ENCODE data around the gene PIM2.

Gene PIM2

DNA sequence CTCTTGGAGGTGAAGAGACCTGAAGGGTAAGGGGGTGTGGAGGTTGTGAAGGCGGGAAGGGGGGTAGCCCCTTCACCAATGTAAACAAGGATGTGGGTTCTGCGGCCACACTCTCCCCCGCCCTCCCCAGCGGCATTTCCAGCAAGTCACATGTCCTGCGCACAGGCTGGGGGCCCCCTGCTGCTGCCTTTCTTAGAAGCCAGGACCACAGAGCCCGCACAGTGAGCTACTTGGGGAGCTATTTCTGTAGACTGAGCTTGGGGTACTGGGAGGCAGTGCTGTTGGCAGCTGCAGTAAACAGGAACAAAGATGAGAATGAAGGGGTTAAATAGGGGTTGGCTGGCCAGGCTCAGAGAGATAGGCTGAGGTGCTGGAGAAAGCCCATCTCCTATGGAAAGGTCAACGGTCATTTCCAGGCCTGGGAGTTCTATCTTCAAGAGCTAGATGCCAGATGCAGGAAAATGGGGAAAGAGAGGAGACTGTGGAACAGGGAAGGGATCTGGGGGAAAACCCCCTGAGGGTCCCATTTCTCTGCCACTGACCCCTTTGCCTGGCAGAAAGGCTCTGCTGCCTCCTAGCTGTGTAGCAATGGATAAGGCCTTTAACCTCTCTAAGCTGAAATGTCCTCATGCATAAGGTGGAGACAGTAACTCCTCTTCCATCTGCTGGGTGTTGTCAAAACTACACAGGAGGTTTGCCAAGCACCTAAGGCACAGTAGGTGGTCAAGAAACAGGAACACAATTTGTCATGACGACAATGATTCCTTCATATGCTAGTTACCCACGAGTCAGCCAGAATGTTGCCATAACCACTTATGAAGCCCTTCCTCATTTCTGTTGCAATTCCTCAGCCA lies 18.5 kb upstream of the PIM2 start:
- no peak overlapping the region for H3K4me3 ChIP-seq (ENCODE audit: low read depth, low read length)
- ChIA-PET CTCF (interaction anchor here (0.8 kb wide), 1 partner anchor 289 kb away, joined by 4 read pairs; no protein-coding TSS in a partner anchor), POLR2A (no interaction called here)
- DNase-seq (ENCODE audit: low read depth, low spot score): no peak
- TF ChIP-seq, protein P1, sequence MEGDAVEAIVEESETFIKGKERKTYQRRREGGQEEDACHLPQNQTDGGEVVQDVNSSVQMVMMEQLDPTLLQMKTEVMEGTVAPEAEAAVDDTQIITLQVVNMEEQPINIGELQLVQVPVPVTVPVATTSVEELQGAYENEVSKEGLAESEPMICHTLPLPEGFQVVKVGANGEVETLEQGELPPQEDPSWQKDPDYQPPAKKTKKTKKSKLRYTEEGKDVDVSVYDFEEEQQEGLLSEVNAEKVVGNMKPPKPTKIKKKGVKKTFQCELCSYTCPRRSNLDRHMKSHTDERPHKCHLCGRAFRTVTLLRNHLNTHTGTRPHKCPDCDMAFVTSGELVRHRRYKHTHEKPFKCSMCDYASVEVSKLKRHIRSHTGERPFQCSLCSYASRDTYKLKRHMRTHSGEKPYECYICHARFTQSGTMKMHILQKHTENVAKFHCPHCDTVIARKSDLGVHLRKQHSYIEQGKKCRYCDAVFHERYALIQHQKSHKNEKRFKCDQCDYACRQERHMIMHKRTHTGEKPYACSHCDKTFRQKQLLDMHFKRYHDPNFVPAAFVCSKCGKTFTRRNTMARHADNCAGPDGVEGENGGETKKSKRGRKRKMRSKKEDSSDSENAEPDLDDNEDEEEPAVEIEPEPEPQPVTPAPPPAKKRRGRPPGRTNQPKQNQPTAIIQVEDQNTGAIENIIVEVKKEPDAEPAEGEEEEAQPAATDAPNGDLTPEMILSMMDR (IDR thresholded peaks at IDR 0.05; ENCODE audit: insufficient read depth, low read length, missing control alignments): no peak

GRCh38 chrX:48936429-48937053 lies 17.7 kb upstream of the PIM2 start:
- H3K4me3 ChIP-seq (ENCODE audit: low read depth, low read length): no peak overlapping the region
- DNase-seq (ENCODE audit: low read depth, low spot score): no peak
- TF ChIP-seq, protein P1 (IDR thresholded peaks at IDR 0.05; ENCODE audit: insufficient read depth, low read length, missing control alignments): no peak
- POLR2A ChIA-PET: no interaction called here
- CTCF ChIA-PET: interaction anchor here (0.8 kb wide), 1 partner anchor 288 kb away, joined by 4 read pairs; no protein-coding TSS in a partner anchor

DNA sequence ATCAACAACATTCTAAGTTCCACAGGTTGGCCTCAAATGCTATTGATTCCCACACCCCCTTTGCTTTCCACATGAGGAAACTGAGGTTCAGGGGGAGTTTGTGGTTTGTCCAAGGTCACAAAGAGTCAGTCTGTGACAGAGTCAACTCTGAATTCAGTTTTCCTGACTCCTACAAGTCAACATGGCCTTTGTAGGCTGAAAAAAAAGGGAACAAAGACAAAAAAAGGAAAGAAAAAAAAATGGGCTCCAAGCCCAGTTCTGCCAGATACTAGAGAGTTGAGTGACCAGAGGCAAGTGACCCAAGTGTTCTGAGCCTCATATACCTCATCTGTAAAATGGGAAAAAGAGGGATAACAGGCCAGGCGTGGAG lies 16.5 kb upstream of the PIM2 start:
- TF ChIP-seq, protein P1 (IDR thresholded peaks at IDR 0.05; ENCODE audit: insufficient read depth, low read length, missing control alignments): no peak
- CTCF ChIA-PET: no interaction called here
- no peak overlapping the region for H3K4me3 ChIP-seq (ENCODE audit: low read depth, low read length)
- DNase-seq (ENCODE audit: low read depth, low spot score): no peak
- POLR2A ChIA-PET: no interaction called here

GRCh38 chrX:48934581-48935300 lies 15.9 kb upstream of the PIM2 start:
- no peak for DNase-seq (ENCODE audit: low read depth, low spot score)
- TF ChIP-seq, protein P1 (IDR thresholded peaks at IDR 0.05; ENCODE audit: insufficient read depth, low read length, missing control alignments): no peak
- no peak overlapping the region for H3K4me3 ChIP-seq (ENCODE audit: low read depth, low read length)
- ChIA-PET CTCF (no interaction called here), POLR2A (no interaction called here)

DNA sequence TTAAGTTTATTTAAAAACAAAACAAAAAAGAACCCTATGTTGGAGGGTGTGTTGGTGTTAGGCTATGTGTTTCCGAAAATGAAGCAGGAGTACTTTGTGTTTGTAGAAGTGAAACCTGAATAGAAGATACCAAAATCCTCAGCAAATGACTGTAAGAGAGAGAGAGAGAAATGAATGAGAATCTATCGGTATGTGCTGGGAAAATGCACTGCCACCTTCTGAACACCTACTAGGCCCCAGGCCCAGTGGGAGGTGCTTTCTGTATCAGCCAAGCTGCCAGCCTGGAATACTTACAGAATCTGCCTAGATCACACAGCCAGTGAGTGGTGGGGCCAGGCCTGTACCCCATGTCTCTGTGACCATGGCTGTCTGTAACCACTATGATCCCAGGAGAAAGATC lies 14.9 kb upstream of the PIM2 start:
- TF ChIP-seq, protein P1 (IDR thresholded peaks at IDR 0.05; ENCODE audit: insufficient read depth, low read length, missing control alignments): no peak
- DNase-seq (ENCODE audit: low read depth, low spot score): no peak
- POLR2A ChIA-PET: no interaction called here
- CTCF ChIA-PET: no interaction called here
- H3K4me3 ChIP-seq (ENCODE audit: low read depth, low read length): no peak overlapping the region

Measured in AG04449 (cell line).